ENCODE data around the gene SLC39A3.

SLC39A3 gene

DNA sequence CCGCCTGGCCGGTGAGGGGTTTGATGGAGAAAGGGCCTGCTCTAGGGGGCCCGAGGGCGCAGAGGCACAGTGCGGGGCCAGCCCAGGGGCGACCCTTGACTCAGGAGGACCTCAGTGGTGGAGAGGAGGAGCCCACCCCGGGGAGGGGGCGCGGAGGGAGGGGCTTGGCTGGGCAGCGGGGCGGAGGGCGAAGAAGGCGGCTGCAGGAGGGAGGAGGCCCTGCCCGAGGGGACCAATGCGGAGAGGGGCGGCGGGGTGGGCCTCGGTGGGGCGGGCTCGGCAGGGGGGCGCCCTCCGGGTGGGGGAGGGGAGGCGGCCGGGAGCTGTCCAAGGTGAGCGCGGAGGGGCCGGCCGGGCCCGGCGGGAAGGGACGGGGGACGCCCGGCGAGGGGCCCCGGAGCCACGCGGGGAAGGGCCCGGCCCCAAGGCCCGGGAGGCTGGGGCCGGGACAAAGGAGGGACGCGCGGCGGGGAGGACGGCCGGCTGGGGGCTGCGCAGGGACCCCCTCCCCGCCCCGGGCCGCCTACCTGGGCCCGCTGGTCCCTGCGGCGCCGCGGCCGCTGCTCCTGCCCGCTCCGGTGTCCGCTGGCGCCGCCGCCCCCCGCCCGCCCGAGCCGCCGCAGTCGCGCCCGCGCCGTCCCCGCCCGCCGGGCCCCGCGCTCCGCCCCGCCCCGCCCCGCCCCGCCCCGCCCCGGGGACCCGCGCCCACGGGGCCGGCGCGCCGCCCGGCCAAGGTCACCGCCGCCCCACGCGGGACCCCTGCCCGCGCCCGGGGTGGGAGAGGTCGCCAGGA, 18.8 kb downstream of the SLC39A3 start, which contains the start of gene DIRAS1:
Gene DIRAS1, minus strand, starts transcription at position 596 of the 793 bp plus-strand sequence. CDS start 3,566 bp downstream, outside the sequence.
- no peaks in the 10 kb centered on the region for H3K9me3 ChIP-seq (ENCODE audit: control insufficient read depth, low read length)
- no peaks in the 10 kb centered on the region for H3K36me3 ChIP-seq (ENCODE audit: control insufficient read depth, insufficient read depth, low read length)
- H3K4me3 ChIP-seq (ENCODE audit: extremely low read depth, insufficient read depth, low read length, poor library complexity, severe bottlenecking): peak within 1 kb of the TSS; percentile 39
- H3K27ac ChIP-seq (ENCODE audit: low read depth, low read length, severe bottlenecking): no peak within 1 kb of the TSS
- 0% methylated on average over 34 to 44 of the region's 100 CpGs for WGBS, 2 experiments (ENCODE audit: insufficient coverage in 2 of 2)
- H3K4me1 ChIP-seq (ENCODE audit: control insufficient read depth, insufficient read depth, low read length, poor library complexity, severe bottlenecking): peaks cover 13% of the 10 kb centered on the region

DNA sequence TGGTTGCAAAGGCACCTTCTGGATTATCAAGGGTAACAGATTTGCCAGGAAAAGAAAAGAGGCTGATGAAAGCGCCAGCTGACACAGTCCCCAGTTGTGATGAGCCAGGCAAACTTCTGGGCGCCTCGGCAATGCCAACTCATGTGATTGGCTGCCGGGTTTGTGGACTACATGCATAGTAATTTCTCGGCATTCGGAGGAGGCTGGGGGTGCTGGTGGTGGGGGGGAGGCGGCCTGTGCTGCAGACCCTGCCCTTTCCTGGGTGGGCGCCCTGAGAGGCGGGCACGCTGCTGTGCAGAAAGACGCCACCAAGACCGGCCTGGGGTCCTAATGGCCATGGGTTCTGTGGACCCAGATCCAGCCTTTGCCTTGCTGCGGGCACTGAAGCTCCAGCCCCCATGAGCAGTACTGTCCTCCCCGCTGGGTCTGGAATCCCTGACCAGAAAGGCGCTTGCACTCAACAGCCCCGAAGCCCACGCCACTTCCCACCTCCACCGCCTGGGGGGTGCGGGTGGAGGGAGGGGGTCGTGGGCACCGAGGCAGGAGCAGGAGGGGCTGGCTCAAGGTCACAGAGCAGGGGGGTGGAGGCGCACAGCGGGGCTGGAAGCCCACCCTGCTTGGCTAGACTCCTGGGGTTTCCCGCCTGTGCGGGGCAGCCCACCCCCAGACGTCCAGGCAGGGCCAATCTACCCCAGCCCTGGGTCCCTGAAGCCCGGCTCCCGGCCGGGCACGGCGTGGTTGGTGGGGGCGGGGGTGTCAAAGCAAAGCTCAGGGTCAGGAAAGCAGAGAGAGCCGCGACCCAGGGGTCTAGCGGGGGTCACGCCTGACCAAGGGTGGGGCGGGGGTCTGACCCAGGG, 19.7 kb downstream of the SLC39A3 start:
- no peaks in the 10 kb centered on the region for H3K36me3 ChIP-seq (ENCODE audit: control insufficient read depth, insufficient read depth, low read length)
- H3K4me1 ChIP-seq (ENCODE audit: control insufficient read depth, insufficient read depth, low read length, poor library complexity, severe bottlenecking): peaks cover 13% of the 10 kb centered on the region
- WGBS, 2 experiments (ENCODE audit: insufficient coverage in 2 of 2): 12 to 15% methylated on average over 20 to 26 of the region's 37 CpGs
- no peak overlapping the region for H3K27ac ChIP-seq (ENCODE audit: low read depth, low read length, severe bottlenecking)
- peaks cover 8% of the 10 kb centered on the region for H3K9me3 ChIP-seq (ENCODE audit: control insufficient read depth, low read length)
- H3K4me3 ChIP-seq (ENCODE audit: extremely low read depth, insufficient read depth, low read length, poor library complexity, severe bottlenecking): peak overlapping the region; percentile 39

DNA sequence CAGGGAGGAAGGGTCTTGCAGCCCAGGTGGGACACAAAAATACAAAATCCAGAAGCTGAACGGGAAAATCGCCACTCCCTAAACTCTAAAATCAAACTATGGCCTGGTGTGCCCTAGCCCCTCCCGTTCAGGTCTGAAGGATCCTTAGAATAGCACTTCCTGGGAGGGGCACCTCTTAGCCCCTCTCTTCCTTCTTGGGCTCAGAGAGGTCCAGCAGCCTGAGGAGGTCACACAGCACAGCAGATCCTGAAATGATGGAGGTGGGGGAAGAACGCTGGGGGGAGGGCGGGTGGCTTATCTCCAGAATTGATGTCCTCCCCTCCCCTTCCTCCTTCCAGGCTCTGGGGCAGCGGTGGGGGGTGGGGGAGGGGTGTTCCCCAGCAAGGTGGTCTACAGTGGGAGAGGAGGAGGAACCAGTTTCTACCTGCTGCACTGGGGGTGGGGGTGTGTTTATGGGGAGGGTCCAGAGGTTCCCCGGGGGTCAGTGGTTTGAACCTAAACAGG, 20.5 kb downstream of the SLC39A3 start:
- 67 to 75% methylated on average over 4 of the region's 7 CpGs for WGBS, 2 experiments (ENCODE audit: insufficient coverage in 2 of 2)

DNA sequence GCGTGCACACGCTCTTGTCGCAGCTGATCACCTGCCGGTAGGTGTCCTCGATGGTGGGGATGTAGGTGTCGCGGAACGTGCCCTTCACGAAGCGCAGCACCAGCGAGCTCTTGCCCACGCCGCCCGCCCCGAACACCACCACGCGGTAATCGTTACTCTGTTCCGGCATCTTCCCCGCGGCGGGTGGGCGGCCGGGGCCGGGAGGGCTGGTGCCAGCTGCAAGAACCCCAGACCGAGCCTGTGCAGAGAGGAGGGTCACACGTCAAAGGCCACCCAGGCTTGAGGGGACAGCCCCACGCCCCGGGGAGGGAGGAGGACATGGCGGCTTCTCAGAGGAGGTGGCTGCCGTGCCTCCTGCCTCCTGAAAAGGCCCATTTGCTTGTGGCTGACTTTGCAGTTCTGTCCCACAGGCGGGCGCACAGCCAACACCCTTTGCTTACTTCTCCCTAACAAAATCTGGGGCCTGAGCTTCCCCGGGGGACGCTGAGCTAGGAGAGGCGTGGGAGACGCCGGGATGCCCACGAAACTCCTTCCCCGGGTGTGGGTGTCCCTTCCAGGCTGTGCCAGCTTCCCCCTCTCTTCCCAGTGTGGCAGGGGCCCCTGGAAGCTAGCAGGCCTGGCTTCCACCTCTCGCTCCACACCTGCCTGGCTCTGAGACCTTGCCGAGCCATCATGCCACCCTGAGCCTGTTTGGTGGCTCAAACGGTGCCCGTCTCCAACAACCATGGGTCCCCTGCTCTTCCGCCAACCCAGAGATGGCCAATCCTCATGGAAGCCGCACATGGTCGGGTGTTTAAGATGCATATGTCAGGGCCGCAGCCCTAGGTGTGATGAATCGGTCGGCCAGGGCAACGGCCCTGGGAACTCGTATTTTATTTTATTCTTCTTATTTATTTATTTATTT, 21.9 kb downstream of the SLC39A3 start:
- WGBS, 2 experiments (ENCODE audit: insufficient coverage in 2 of 2): 95% methylated on average over 32 to 45 of the region's 52 CpGs
- peaks cover 9% of the 10 kb centered on the region for H3K9me3 ChIP-seq (ENCODE audit: control insufficient read depth, low read length)
- H3K4me1 ChIP-seq (ENCODE audit: control insufficient read depth, insufficient read depth, low read length, poor library complexity, severe bottlenecking): peaks cover 5% of the 10 kb centered on the region
- H3K27ac ChIP-seq (ENCODE audit: low read depth, low read length, severe bottlenecking): no peak overlapping the region
- H3K4me3 ChIP-seq (ENCODE audit: extremely low read depth, insufficient read depth, low read length, poor library complexity, severe bottlenecking): no peak overlapping the region
- H3K36me3 ChIP-seq (ENCODE audit: control insufficient read depth, insufficient read depth, low read length): no peaks in the 10 kb centered on the region

More for the DNA sequence above, 20.5 kb downstream of the SLC39A3 start:
- H3K4me1 ChIP-seq (ENCODE audit: control insufficient read depth, insufficient read depth, low read length, poor library complexity, severe bottlenecking): peaks cover 13% of the 10 kb centered on the region
- H3K36me3 ChIP-seq (ENCODE audit: control insufficient read depth, insufficient read depth, low read length): no peaks in the 10 kb centered on the region
- H3K27ac ChIP-seq (ENCODE audit: low read depth, low read length, severe bottlenecking): no peak overlapping the region
- H3K9me3 ChIP-seq (ENCODE audit: control insufficient read depth, low read length): peaks cover 9% of the 10 kb centered on the region
- H3K4me3 ChIP-seq (ENCODE audit: extremely low read depth, insufficient read depth, low read length, poor library complexity, severe bottlenecking): no peak overlapping the region

DNA sequence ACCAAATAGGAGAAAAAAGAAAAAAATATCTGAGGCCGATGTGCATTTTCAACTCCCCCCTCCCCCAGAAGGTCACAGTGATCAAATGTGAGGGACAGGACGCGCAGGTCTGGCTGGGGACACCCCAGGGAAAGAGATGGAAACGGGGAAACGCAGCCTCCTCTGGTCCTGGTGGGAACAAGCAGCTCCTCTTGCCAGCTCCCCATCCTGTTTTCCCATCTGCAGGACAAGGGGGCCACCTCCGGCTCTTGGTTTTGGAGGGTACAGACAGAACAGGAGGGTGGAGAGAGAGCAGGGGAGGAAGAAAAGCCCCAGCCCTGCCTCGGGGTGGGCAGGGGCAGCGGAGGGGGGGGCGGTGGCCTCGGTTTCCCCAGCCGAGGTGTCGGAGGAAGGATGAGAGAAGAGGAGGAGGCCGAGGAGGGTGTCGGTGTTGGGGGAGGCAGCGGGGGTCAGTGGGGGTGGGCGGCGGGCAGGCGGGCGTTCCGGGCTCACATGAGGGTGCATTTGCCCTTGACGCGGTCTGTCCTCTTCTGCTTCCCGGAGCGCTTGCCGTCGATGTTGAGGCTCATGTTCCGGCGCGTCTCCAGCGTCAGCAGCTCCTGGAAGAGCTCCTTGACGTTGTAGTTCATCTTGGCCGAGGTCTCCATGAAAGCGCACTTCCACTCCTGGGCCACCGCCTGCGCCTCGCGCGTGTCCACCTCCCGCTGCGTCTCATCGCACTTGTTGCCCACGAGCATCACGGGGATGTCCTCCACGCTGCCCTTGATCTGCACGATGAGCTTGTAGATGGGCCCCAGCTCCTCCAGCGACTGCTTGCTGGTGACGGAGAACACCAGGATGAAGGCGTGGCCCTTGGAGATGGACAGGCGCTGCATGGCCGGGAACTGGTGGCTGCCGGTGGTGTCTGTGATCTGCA, 22.8 kb downstream of the SLC39A3 start:
- Histone ChIP-seq H3K27ac (ENCODE audit: low read depth, low read length, severe bottlenecking) (no peak overlapping the region), H3K4me1 (ENCODE audit: control insufficient read depth, insufficient read depth, low read length, poor library complexity, severe bottlenecking) (no peaks in the 10 kb centered on the region), H3K9me3 (ENCODE audit: control insufficient read depth, low read length) (peaks cover 9% of the 10 kb centered on the region), H3K4me3 (ENCODE audit: extremely low read depth, insufficient read depth, low read length, poor library complexity, severe bottlenecking) (no peak overlapping the region), H3K36me3 (ENCODE audit: control insufficient read depth, insufficient read depth, low read length) (no peaks in the 10 kb centered on the region)
- 94 to 97% methylated on average over 35 to 43 of the region's 51 CpGs for WGBS, 2 experiments (ENCODE audit: insufficient coverage in 2 of 2)

DNA sequence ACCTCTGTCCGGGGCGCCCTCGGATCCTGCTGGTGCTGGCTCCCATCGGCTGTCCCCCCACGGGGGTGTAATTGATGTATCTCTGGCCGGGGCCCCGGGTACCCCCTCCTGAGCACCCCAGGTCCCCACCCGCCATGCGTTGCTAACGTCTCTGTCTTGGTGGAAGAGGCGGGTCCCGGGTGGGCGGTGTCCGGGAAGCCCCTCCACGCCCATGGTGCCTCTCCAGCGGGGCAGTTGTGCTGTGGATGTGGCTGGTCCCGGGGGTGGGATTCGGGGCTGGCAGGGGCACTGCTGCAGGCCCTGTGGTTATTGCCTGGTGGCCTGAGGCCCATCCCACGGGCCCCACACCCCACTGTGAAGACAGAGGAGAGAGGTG, 23.6 kb downstream of the SLC39A3 start:
- WGBS, 2 experiments (ENCODE audit: insufficient coverage in 2 of 2): 94 to 96% methylated on average over 11 to 19 of the region's 19 CpGs
- Histone ChIP-seq H3K36me3 (ENCODE audit: control insufficient read depth, insufficient read depth, low read length) (no peaks in the 10 kb centered on the region), H3K4me1 (ENCODE audit: control insufficient read depth, insufficient read depth, low read length, poor library complexity, severe bottlenecking) (no peaks in the 10 kb centered on the region)

DNA sequence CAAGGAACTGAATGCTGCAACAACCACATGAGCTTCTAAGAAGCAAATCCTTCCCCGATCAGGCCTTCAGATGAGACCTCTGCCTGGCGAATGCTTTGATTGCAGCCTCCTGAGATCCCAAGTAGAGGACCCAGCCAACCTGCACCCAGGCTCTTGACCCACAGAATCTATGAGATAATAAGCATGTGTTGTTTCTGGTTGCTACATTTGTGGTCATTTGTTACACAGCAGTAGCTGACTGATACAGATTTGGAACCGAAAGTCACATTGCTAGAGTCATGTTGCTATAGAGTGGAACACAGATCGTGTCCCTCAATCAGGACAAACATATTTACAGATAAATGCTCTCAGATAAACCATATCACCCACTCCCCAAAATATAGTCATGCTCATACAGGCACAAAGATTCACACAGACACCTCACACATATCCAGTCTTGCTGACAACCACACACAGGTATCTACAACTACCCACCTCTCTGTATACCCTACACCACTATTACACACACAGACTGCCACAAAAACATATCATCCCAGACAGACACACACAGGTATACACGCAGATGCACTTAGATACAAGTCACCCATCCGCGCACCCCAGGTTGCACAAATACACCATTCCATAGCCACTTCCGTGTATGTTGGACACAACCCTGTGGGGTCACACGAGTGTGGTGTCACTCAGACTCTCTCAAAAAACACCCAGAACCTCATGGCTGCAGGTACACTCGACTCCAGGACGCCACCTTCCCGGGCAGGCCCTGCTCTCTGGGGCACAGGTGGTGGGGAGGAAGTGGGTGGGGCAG, 24.1 kb downstream of the SLC39A3 start:
- WGBS, 2 experiments (ENCODE audit: insufficient coverage in 2 of 2): 94 to 95% methylated on average over 8 to 10 of the region's 12 CpGs
- no peak overlapping the region for H3K27ac ChIP-seq (ENCODE audit: low read depth, low read length, severe bottlenecking)
- H3K36me3 ChIP-seq (ENCODE audit: control insufficient read depth, insufficient read depth, low read length): no peaks in the 10 kb centered on the region
- H3K4me1 ChIP-seq (ENCODE audit: control insufficient read depth, insufficient read depth, low read length, poor library complexity, severe bottlenecking): no peaks in the 10 kb centered on the region
- no peak overlapping the region for H3K4me3 ChIP-seq (ENCODE audit: extremely low read depth, insufficient read depth, low read length, poor library complexity, severe bottlenecking)
- H3K9me3 ChIP-seq (ENCODE audit: control insufficient read depth, low read length): peaks cover 9% of the 10 kb centered on the region

More for the DNA sequence above, 23.6 kb downstream of the SLC39A3 start:
- peaks cover 9% of the 10 kb centered on the region for H3K9me3 ChIP-seq (ENCODE audit: control insufficient read depth, low read length)
- H3K27ac ChIP-seq (ENCODE audit: low read depth, low read length, severe bottlenecking): no peak overlapping the region
- H3K4me3 ChIP-seq (ENCODE audit: extremely low read depth, insufficient read depth, low read length, poor library complexity, severe bottlenecking): no peak overlapping the region

DNA sequence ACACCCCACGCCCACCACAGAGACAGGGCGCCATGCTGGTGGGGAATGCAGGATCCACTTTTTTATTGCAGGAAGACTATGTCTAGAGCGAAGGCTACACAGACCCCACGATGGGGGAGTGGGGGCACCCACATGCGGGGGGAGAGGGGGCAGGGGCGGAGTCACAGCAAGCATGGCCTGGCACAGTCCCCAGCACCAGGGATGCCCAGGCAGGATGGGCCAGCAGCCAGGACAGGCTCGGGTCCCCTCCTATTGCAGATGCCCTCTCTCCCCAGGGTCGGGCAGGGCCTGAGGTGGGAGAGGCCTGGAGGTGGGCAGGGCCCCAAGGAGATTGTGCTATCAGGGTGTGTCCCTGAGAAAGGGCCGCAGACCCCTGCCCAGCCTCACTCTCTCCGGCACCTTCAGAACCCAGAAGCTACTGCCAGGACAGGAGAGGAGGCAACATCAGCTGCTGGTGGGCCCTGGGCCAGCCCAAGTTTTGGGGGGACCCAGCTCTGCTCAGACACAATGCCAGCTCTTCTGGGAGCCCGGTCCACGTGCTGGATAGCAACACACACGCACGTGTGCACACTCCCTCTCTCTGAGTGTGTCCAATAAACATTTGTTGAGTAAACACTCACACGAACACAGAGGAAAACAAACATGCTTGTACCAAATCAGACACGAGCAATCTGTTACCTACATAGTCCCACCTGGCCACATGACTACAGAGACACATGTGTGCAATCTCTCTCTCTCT, 25.1 kb downstream of the SLC39A3 start:
- peaks cover 9% of the 10 kb centered on the region for H3K9me3 ChIP-seq (ENCODE audit: control insufficient read depth, low read length)
- H3K36me3 ChIP-seq (ENCODE audit: control insufficient read depth, insufficient read depth, low read length): no peaks in the 10 kb centered on the region
- no peak overlapping the region for H3K27ac ChIP-seq (ENCODE audit: low read depth, low read length, severe bottlenecking)
- H3K4me1 ChIP-seq (ENCODE audit: control insufficient read depth, insufficient read depth, low read length, poor library complexity, severe bottlenecking): no peaks in the 10 kb centered on the region
- WGBS, 2 experiments (ENCODE audit: insufficient coverage in 2 of 2): 88 to 97% methylated on average over 12 to 13 of the region's 16 CpGs
- no peak overlapping the region for H3K4me3 ChIP-seq (ENCODE audit: extremely low read depth, insufficient read depth, low read length, poor library complexity, severe bottlenecking)
